Mesendoderm (in vitro differentiated cells): ENCODE data around the gene MEF2A.

Experiments used
- DNase-seq: peaks from one replicate; pipeline ENCODE4 v3.0.0; 2013
- H2AK5ac ChIP-seq: 2 replicates; pipeline ENCODE4 v1.6.1; 2013; ENCODE audit warnings: low read length, inconsistent platforms
- H2BK120ac ChIP-seq: 2 replicates; pipeline ENCODE4 v1.6.1; 2013; ENCODE audit warnings: low read depth, mild to moderate bottlenecking, low read length, moderate library complexity, mixed read lengths
- H2BK15ac ChIP-seq: replicated peaks from 2 replicates; pipeline ENCODE4 v1.6.1; 2013; ENCODE audit warnings: low read depth, mild to moderate bottlenecking, moderate library complexity
- H2BK5ac ChIP-seq: 2 replicates; pipeline ENCODE4 v1.6.1; 2013; ENCODE audit warnings: low read length, inconsistent platforms
- H3K18ac ChIP-seq: 2 replicates; pipeline ENCODE4 v1.6.1; 2013; ENCODE audit warnings: mild to moderate bottlenecking, low read length, mixed read lengths
- H3K23ac ChIP-seq: one replicate; pipeline ENCODE4 v1.6.1; 2013; ENCODE audit warnings: low read length
- H3K27ac ChIP-seq: 2 replicates; pipeline ENCODE4 v1.5.1; 2013; ENCODE audit warnings: low read depth, mild to moderate bottlenecking, inconsistent platforms, low read length, moderate library complexity
- H3K27me3 ChIP-seq: 2 replicates; pipeline ENCODE4 v1.6.1; 2013; ENCODE audit warnings: low read length, control low read depth, mild to moderate bottlenecking, inconsistent platforms; ENCODE audit not compliant: insufficient read depth, poor library complexity
- H3K36me3 ChIP-seq: 2 replicates; pipeline ENCODE4 v1.6.1; 2013; ENCODE audit warnings: low read length, inconsistent platforms; ENCODE audit not compliant: control insufficient read depth, insufficient read depth
- H3K4ac ChIP-seq: one replicate; pipeline ENCODE4 v1.6.1; 2013; ENCODE audit warnings: low read depth, mild to moderate bottlenecking, low read length, moderate library complexity
- H3K4me1 ChIP-seq: 2 replicates; pipeline ENCODE4 v1.6.1; 2013; ENCODE audit warnings: low read depth, low read length, inconsistent platforms; ENCODE audit not compliant: control insufficient read depth
- H3K4me2 ChIP-seq: 2 replicates; pipeline ENCODE4 v1.6.1; 2013; ENCODE audit warnings: low read length
- H3K4me3 ChIP-seq: 2 replicates; pipeline ENCODE4 v1.5.1; 2013; ENCODE audit warnings: mild to moderate bottlenecking, low read length
- H3K56ac ChIP-seq: one replicate; pipeline ENCODE4 v1.6.1; 2013; ENCODE audit warnings: low read length
- H3K79me1 ChIP-seq: 2 replicates; pipeline ENCODE4 v1.6.1; 2013; ENCODE audit warnings: low read length, inconsistent platforms
- H3K79me2 ChIP-seq: 2 replicates; pipeline ENCODE4 v1.6.1; 2013; ENCODE audit warnings: mild to moderate bottlenecking, low read length; ENCODE audit not compliant: control insufficient read depth, insufficient read depth
- H3K9ac ChIP-seq: 2 replicates; pipeline ENCODE4 v1.6.1; 2013; ENCODE audit warnings: low read length, inconsistent platforms
- H4K5ac ChIP-seq: one replicate; pipeline ENCODE4 v1.6.1; 2013; ENCODE audit warnings: low read length
- H4K8ac ChIP-seq: one replicate; pipeline ENCODE4 v1.6.1; 2013; ENCODE audit warnings: low read depth, mild to moderate bottlenecking, control low read depth, low read length, moderate library complexity
- WGBS: extraction: QIAGEN DNeasy Blood & Tissue Kit; methylation state at CpG from one replicate; pipeline ENCODE4 v1.1.7; 2013; ENCODE audit warnings: low lambda C conversion rate, missing lambda C conversion rate; ENCODE audit not compliant: insufficient coverage; ENCODE audit errors: extremely low coverage; 5-methylcytosine and 5-hydroxymethylcytosine counted together

The MEF2A gene

GRCh38 chr15:99729327-99729726 is 163.5 kb downstream of the MEF2A start:
- no peak overlapping the region for H2BK120ac ChIP-seq
- H3K4me2 ChIP-seq, result no peak overlapping the region
- peaks cover 2% of the 10 kb centered on the region for H3K4me1 ChIP-seq
- H2AK5ac ChIP-seq, result no peak overlapping the region
- no peak overlapping the region for H3K9ac ChIP-seq
- no peaks in the 10 kb centered on the region for H3K79me1 ChIP-seq
- no peak overlapping the region for H4K5ac ChIP-seq
- WGBS, result no CpG with 5 or more reads among the region's 11 CpGs
- H3K56ac ChIP-seq, result no peak overlapping the region
- H3K4me3 ChIP-seq, result no peak overlapping the region
- H3K27me3 ChIP-seq, result no peaks in the 10 kb centered on the region
- H3K18ac ChIP-seq, result no peak overlapping the region
- H4K8ac ChIP-seq, result no peak overlapping the region
- no peak overlapping the region for H2BK15ac ChIP-seq
- no peak overlapping the region for H3K27ac ChIP-seq
- H3K36me3 ChIP-seq, result no peaks in the 10 kb centered on the region
- no peaks in the 10 kb centered on the region for H3K79me2 ChIP-seq
- no peak for DNase-seq
- H3K4ac ChIP-seq, result no peak overlapping the region
- no peak overlapping the region for H2BK5ac ChIP-seq
- H3K23ac ChIP-seq, result no peak overlapping the region

DNA sequence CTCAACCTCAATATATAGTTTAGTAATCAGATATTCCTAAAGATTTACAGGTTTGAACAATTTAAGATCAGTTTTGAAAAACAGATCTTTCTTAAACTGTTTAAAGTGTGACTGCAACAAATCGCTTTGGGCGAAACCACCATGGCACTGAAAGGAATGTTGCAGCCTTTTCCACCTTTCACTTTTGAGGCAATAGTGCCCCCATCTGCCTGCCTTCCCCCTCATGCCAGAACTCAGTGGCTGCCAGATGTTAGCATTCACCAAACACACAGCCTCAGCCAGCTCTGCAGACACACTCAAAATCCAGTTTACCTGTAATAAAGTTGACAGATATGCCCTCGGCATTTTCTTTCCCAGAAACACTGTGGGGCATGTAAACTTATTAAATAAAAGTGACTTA is 164.1 kb downstream of the MEF2A start:
- Histone ChIP-seq H3K27me3 (no peaks in the 10 kb centered on the region), H4K5ac (no peak overlapping the region), H2BK5ac (no peak overlapping the region), H2AK5ac (no peak overlapping the region), H3K56ac (no peak overlapping the region), H3K4me2 (no peak overlapping the region), H3K27ac (no peak overlapping the region), H3K79me2 (no peaks in the 10 kb centered on the region), H3K9ac (no peak overlapping the region), H3K18ac (no peak overlapping the region), H3K4me1 (peaks cover 2% of the 10 kb centered on the region), H2BK120ac (no peak overlapping the region), H3K4ac (no peak overlapping the region), H2BK15ac (no peak overlapping the region), H3K4me3 (no peak overlapping the region), H4K8ac (no peak overlapping the region), H3K23ac (no peak overlapping the region), H3K36me3 (no peaks in the 10 kb centered on the region), H3K79me1 (no peaks in the 10 kb centered on the region)
- no CpG with 5 or more reads among the region's 3 CpGs for WGBS
- DNase-seq, result peak; percentile 65

- no peak overlapping the region for H2BK120ac ChIP-seq
- peak; percentile 63 for DNase-seq
- H3K23ac ChIP-seq, result no peak overlapping the region
- H2AK5ac ChIP-seq, result no peak overlapping the region
- peaks cover 2% of the 10 kb centered on the region for H3K4me1 ChIP-seq
- H3K4ac ChIP-seq, result no peak overlapping the region
- H3K27me3 ChIP-seq, result no peaks in the 10 kb centered on the region
- H2BK15ac ChIP-seq, result no peak overlapping the region
- WGBS, result no CpG with 5 or more reads among the region's 26 CpGs
- no peak overlapping the region for H3K18ac ChIP-seq
- peak overlapping the region; percentile 29 for H3K4me2 ChIP-seq
- no peaks in the 10 kb centered on the region for H3K36me3 ChIP-seq
- H4K8ac ChIP-seq, result no peak overlapping the region
- peak overlapping the region; percentile 26 for H3K9ac ChIP-seq
- no peak overlapping the region for H4K5ac ChIP-seq
- peak overlapping the region; percentile 38 for H3K56ac ChIP-seq
- no peaks in the 10 kb centered on the region for H3K79me2 ChIP-seq
- no peak overlapping the region for H2BK5ac ChIP-seq
- H3K79me1 ChIP-seq, result no peaks in the 10 kb centered on the region
- H3K4me3 ChIP-seq, result no peak overlapping the region
- no peak overlapping the region for H3K27ac ChIP-seq
These were observed 165.7 kb downstream of the MEF2A start for GRCh38 chr15:99731336-99732123.

GRCh38 chr15:99732124-99732750 is 166.5 kb downstream of the MEF2A start:
- H3K18ac ChIP-seq, result no peak overlapping the region
- no peaks in the 10 kb centered on the region for H3K79me2 ChIP-seq
- no peak overlapping the region for H2BK120ac ChIP-seq
- no peak for DNase-seq
- no peak overlapping the region for H4K8ac ChIP-seq
- H3K4ac ChIP-seq, result no peak overlapping the region
- no peak overlapping the region for H4K5ac ChIP-seq
- no CpG with 5 or more reads among the region's 18 CpGs for WGBS
- no peak overlapping the region for H3K23ac ChIP-seq
- H3K27me3 ChIP-seq, result no peaks in the 10 kb centered on the region
- H3K4me3 ChIP-seq, result peak overlapping the region; percentile 63
- peak overlapping the region; percentile 88 for H3K56ac ChIP-seq
- no peak overlapping the region for H2BK15ac ChIP-seq
- H3K27ac ChIP-seq, result no peak overlapping the region
- H3K4me2 ChIP-seq, result peak overlapping the region; percentile 78
- H2AK5ac ChIP-seq, result no peak overlapping the region
- no peaks in the 10 kb centered on the region for H3K36me3 ChIP-seq
- no peak overlapping the region for H2BK5ac ChIP-seq
- peaks cover 2% of the 10 kb centered on the region for H3K4me1 ChIP-seq
- no peaks in the 10 kb centered on the region for H3K79me1 ChIP-seq
- peak overlapping the region; percentile 78 for H3K9ac ChIP-seq

DNA sequence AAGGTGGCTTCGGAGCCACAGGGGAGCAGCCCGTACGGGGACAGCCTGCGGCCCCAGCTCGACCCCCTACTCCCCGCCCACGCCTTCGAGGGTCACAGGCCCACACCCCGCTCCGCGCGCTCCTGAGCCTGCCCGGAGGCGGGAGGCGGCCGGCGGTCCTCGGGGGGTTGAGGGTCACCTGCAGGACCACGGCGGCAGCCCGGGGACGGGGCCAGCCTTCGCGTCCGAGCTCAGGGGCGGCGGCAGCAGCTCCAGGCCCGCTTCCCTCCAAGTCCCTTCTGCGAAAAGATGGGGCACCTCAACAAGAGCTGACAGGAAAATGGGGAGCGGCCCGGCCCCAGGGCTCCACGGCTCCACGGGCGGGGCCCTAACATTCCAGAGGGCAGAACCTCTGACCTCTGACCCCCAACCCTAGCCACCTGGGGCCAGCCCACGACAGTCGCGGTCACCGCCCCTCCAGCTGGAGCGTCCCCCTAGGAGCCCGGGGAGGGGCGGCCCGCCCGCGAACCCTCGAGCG is 167.0 kb downstream of the MEF2A start:
- peak overlapping the region; percentile 78 for H3K4me2 ChIP-seq
- peak overlapping the region; percentile 72 for H3K27ac ChIP-seq

More for the DNA sequence above, 167.0 kb downstream of the MEF2A start:
- Histone ChIP-seq H3K23ac (no peak overlapping the region), H3K79me1 (no peaks in the 10 kb centered on the region), H2AK5ac (no peak overlapping the region), H3K18ac (peak overlapping the region; percentile 65), H3K4me1 (peaks cover 2% of the 10 kb centered on the region), H3K9ac (peak overlapping the region; percentile 78), H3K79me2 (no peaks in the 10 kb centered on the region), H4K8ac (peak overlapping the region; percentile 7), H3K27me3 (no peaks in the 10 kb centered on the region), H3K56ac (peak overlapping the region; percentile 88), H3K4me3 (peak overlapping the region; percentile 63), H2BK120ac (no peak overlapping the region), H4K5ac (no peak overlapping the region), H2BK5ac (no peak overlapping the region), H3K4ac (peak overlapping the region; percentile 18), H3K36me3 (no peaks in the 10 kb centered on the region), H2BK15ac (no peak overlapping the region)
- DNase-seq, result no peak
- no CpG with 5 or more reads among the region's 46 CpGs for WGBS
